Measurements from ENCODE around the gene LRRC2.
"Not testable (repeated sequence)": the region's sequence is repeated elsewhere in the genome, so short reads cannot be mapped to it uniquely, and the experiment has no call there.

LRRC2 gene

GRCh38 chr3:46584598-46585467 lies 18.7 kb upstream of the LRRC2 start:
- DNase-seq (ENCODE audit: low read depth) = no peak
- no peak overlapping the region for H3K4me3 ChIP-seq (ENCODE audit: control insufficient read depth, low read depth, low read length)
- no peak for TF ChIP-seq CTCF (IDR thresholded peaks at IDR 0.05; ENCODE audit: control insufficient read depth, insufficient read depth, low read depth, low read length, missing control alignments)

GRCh38 chr3:46580675-46581074 lies 14.6 kb upstream of the LRRC2 start:
- TF ChIP-seq CTCF (IDR thresholded peaks at IDR 0.05; ENCODE audit: control insufficient read depth, insufficient read depth, low read depth, low read length, missing control alignments) = no peak
- DNase-seq (ENCODE audit: low read depth) = no peak
- H3K4me3 ChIP-seq (ENCODE audit: control insufficient read depth, low read depth, low read length) = no peak overlapping the region

GRCh38 chr3:46579756-46580286 lies 13.7 kb upstream of the LRRC2 start:
- H3K4me3 ChIP-seq (ENCODE audit: control insufficient read depth, low read depth, low read length) = no peak overlapping the region
- no peak for DNase-seq (ENCODE audit: low read depth)
- TF ChIP-seq CTCF (IDR thresholded peaks at IDR 0.05; ENCODE audit: control insufficient read depth, insufficient read depth, low read depth, low read length, missing control alignments) = no peak

GRCh38 chr3:46578973-46579755 lies 13.1 kb upstream of the LRRC2 start:
- no peak for DNase-seq (ENCODE audit: low read depth)
- no peak for TF ChIP-seq CTCF (IDR thresholded peaks at IDR 0.05; ENCODE audit: control insufficient read depth, insufficient read depth, low read depth, low read length, missing control alignments)
- H3K4me3 ChIP-seq (ENCODE audit: control insufficient read depth, low read depth, low read length) = no peak overlapping the region

- DNase-seq (ENCODE audit: low read depth); H3K4me3 ChIP-seq (ENCODE audit: control insufficient read depth, low read depth, low read length): not testable (repeated sequence)
Observed at GRCh38 chr3:46577580-46578249, 11.6 kb upstream of the LRRC2 start.

- no peak for TF ChIP-seq CTCF (IDR thresholded peaks at IDR 0.05; ENCODE audit: control insufficient read depth, insufficient read depth, low read depth, low read length, missing control alignments)
- DNase-seq (ENCODE audit: low read depth) = no peak
- H3K4me3 ChIP-seq (ENCODE audit: control insufficient read depth, low read depth, low read length) = no peak overlapping the region
Observed at GRCh38 chr3:46576879-46577278, 10.8 kb upstream of the LRRC2 start.
